HepG2 (cell line): Measurements from ENCODE around the gene CTNNBL1. TPM values are rescaled to one million over a fixed set of nuclear protein-coding genes. Genes with fewer than 3 reads are reported as not detected.

ENCODE experiments used
- ADNP ChIP-seq: sonication (generic); formaldehyde crosslinking; IDR thresholded peaks from 2 replicates; pipeline ENCODE4 v1.4.0; 2020; ENCODE audit warnings: missing genetic modification reagents
- CBX1 ChIP-seq: IDR thresholded peaks from one replicate; pipeline ENCODE4 v1.6.1; 2016; ENCODE audit warnings: antibody characterized with exemption, low read depth
- FUBP1 ChIP-seq: sonication (generic); formaldehyde crosslinking; IDR thresholded peaks from 2 replicates; pipeline ENCODE4 v1.5.1; 2020; ENCODE audit warnings: missing genetic modification reagents, mild to moderate bottlenecking, borderline replicate concordance
- HDAC2 ChIP-seq: sonication (generic); formaldehyde crosslinking; IDR thresholded peaks from 2 replicates; pipeline ENCODE4 v1.4.0; 2020; ENCODE audit warnings: missing genetic modification reagents
- HNRNPLL ChIP-seq: fragments of 200-400 bp; formaldehyde crosslinking; IDR thresholded peaks from 2 replicates; pipeline ENCODE4 v1.6.1; 2017; ENCODE audit warnings: mild to moderate bottlenecking, low read depth, low read length; ENCODE audit not compliant: poor library complexity, severe bottlenecking
- ISL2 ChIP-seq: sonication (generic); formaldehyde crosslinking; IDR thresholded peaks from 2 replicates; pipeline ENCODE4 v1.5.0; 2020; ENCODE audit warnings: missing genetic modification reagents
- JDP2 ChIP-seq: sonication (generic); formaldehyde crosslinking; IDR thresholded peaks from 2 replicates; pipeline ENCODE4 v1.8.1; 2022; ENCODE audit warnings: missing genetic modification reagents, borderline replicate concordance
- MEF2D ChIP-seq: sonication (generic); formaldehyde crosslinking; IDR thresholded peaks from 2 replicates; pipeline ENCODE4 v1.5.1; 2020; ENCODE audit warnings: mild to moderate bottlenecking, missing genetic modification reagents
- MTA1 ChIP-seq: sonication (generic); formaldehyde crosslinking; IDR thresholded peaks from 2 replicates; pipeline ENCODE4 v1.4.0; 2020; ENCODE audit warnings: missing genetic modification reagents, mild to moderate bottlenecking, borderline replicate concordance
- PHB2 ChIP-seq: fragments of 450-650 bp; IDR thresholded peaks from 2 replicates; pipeline ENCODE4 v1.6.1; 2018; ENCODE audit not compliant: partially characterized antibody
- PITX1 ChIP-seq: sonication (generic); formaldehyde crosslinking; IDR thresholded peaks from 2 replicates; pipeline ENCODE4 v1.5.1; 2020; ENCODE audit warnings: mild to moderate bottlenecking, missing genetic modification reagents
- TEAD2 ChIP-seq: sonication (generic); formaldehyde crosslinking; IDR thresholded peaks from 2 replicates; pipeline ENCODE4 v1.9.0; 2021; ENCODE audit warnings: missing genetic modification reagents
- THAP7 ChIP-seq: sonication (generic); formaldehyde crosslinking; IDR thresholded peaks from 2 replicates; pipeline ENCODE4 v1.8.1; 2023; ENCODE audit warnings: mild to moderate bottlenecking, missing genetic modification reagents
- USF2 ChIP-seq, 2 experiments: sonication (generic) in 1 of 2; formaldehyde crosslinking in 1 of 2; IDR thresholded peaks; 2 replicates each; pipeline versions ENCODE4 v1.5.1 to v1.6.1; 2011 to 2020; ENCODE audit warnings: borderline replicate concordance in 1 of 2, low read depth in 1 of 2, low read length in 1 of 2, mild to moderate bottlenecking in 1 of 2, missing genetic modification reagents in 1 of 2, moderate library complexity in 1 of 2
- ZBTB34 ChIP-seq: sonication (generic); formaldehyde crosslinking; IDR thresholded peaks from 2 replicates; pipeline ENCODE4 v1.8.0; 2022; ENCODE audit warnings: mild to moderate bottlenecking, missing genetic modification reagents
- ZFP1 ChIP-seq: IDR thresholded peaks from 2 replicates; pipeline ENCODE4 v1.6.1; 2016
- ZFP36L2 ChIP-seq: sonication (generic); formaldehyde crosslinking; IDR thresholded peaks from 2 replicates; pipeline ENCODE4 v1.4.0; 2020; ENCODE audit warnings: missing genetic modification reagents
- ZNF296 ChIP-seq: sonication (generic); formaldehyde crosslinking; conservative IDR thresholded peaks from 2 replicates; pipeline ENCODE4 v1.5.0; 2020; ENCODE audit warnings: mild to moderate bottlenecking, missing genetic modification reagents
- ZNF44 ChIP-seq: sonication (generic); formaldehyde crosslinking; IDR thresholded peaks from 2 replicates; pipeline ENCODE4 v1.5.1; 2020; ENCODE audit warnings: mild to moderate bottlenecking, missing genetic modification reagents
- ZNF629 ChIP-seq: sonication (generic); formaldehyde crosslinking; conservative IDR thresholded peaks from 2 replicates; pipeline ENCODE4 v1.5.0; 2020; ENCODE audit warnings: missing genetic modification reagents
- ZNF644 ChIP-seq: IDR thresholded peaks from 2 replicates; pipeline ENCODE4 v1.6.1; 2016; ENCODE audit warnings: low read depth
- polyA plus RNA-seq, 8 experiments: library from polyadenylated mRNA; depleted of rRNA in 3 of 8; stranded (reverse) in 7 of 8; unstranded in 1 of 8; fragments of >200 nt; fragmentation: Illumina TruSeq in 4 of 8; extraction: Trizol in 4 of 8; gene quantifications; 2 replicates each; pipeline versions ENCODE4 v1.2.1 to v1.2.3, GENCODE V29; 2011 to 2016; ENCODE audit warnings: low read depth in 4 of 8, missing spikeins in 1 of 8, mixed read lengths in 1 of 8; ENCODE audit not compliant: insufficient read depth in 1 of 8
- total RNA-seq, 5 experiments: library from RNA; depleted of rRNA; stranded (reverse); fragments of >200 nt; fragmentation: Illumina TruSeq; extraction: Trizol; gene quantifications; 2 replicates each; pipeline ENCODE4 v1.2.3, GENCODE V29; 2016; ENCODE audit warnings: low read depth in 1 of 5

The CTNNBL1 gene
- total and polyA plus RNA-seq, 2 of the 13 experiments (the other 11 are each of a cell fraction or from before 2014, with no cell fraction given) = 49.3 to 94.6 TPM

- TF ChIP-seq ZNF44 (0 out of 2 replicates have a peak, but pooled peaks have one; percentile 63), ZNF629 (CRISPR knock-in tag) (peak; percentile 74), CBX1 (peak; percentile 68), MTA1 (CRISPR knock-in tag) (no peak), ZFP36L2 (CRISPR knock-in tag) (no peak), ZFP1 (CRISPR knock-in tag) (0 out of 2 replicates have a peak, but pooled peaks have one; percentile 45), THAP7 (CRISPR knock-in tag) (no peak), ADNP (CRISPR knock-in tag) (peak; percentile 90), JDP2 (CRISPR knock-in tag) (no peak), HDAC2 (CRISPR knock-in tag) (peak; percentile 37; the same call in 1 of the 2 replicates), ZBTB34 (no peak), ISL2 (CRISPR knock-in tag) (no peak), ZNF296 (CRISPR knock-in tag) (no peak), USF2 (IDR thresholded peaks at IDR 0.05; ENCODE audit: low read depth, low read length) (peak; percentile 96), USF2 (CRISPR knock-in tag; IDR thresholded peaks at IDR 0.05; ENCODE audit: borderline replicate concordance) (peak; percentile 92; the same call in 1 of the 2 replicates), ZNF644 (peak; percentile 15; the same call in 1 of the 2 replicates), TEAD2 (CRISPR knock-in tag) (no peak), PHB2 (no peak), FUBP1 (CRISPR knock-in tag) (no peak), PITX1 (CRISPR knock-in tag) (peak; percentile 31; the same call in 1 of the 2 replicates), HNRNPLL (no peak), MEF2D (no peak)
Observed at GRCh38 chr20:37886851-37887297, 193.0 kb downstream of the CTNNBL1 start (continued).
